HK-2 (cell line): ENCODE measurements around the gene TASP1.
"Not testable (repeated sequence)": the region's sequence is repeated elsewhere in the genome, so short reads cannot be mapped to it uniquely, and the experiment has no call there.

Experiments
- DNase-seq: peaks from one replicate; pipeline ENCODE4 v3.0.0-alpha.2; 2018; ENCODE audit not compliant: unreplicated experiment

Gene TASP1

GRCh38 chr20:13397300-13397724 lies 241.4 kb downstream of the TASP1 start:
- no peak for DNase-seq

- DNase-seq: no peak
These were observed 241.9 kb downstream of the TASP1 start for GRCh38 chr20:13396826-13397225.

GRCh38 chr20:13396022-13396421 lies 242.7 kb downstream of the TASP1 start:
- no peak for DNase-seq

GRCh38 chr20:13395232-13395631 lies 243.5 kb downstream of the TASP1 start:
- no peak for DNase-seq

- no peak for DNase-seq
These were observed 246.3 kb downstream of the TASP1 start for GRCh38 chr20:13392391-13392790.

GRCh38 chr20:13389115-13389514 lies 249.6 kb downstream of the TASP1 start:
- DNase-seq: no peak

GRCh38 chr20:13384132-13384531 lies 254.6 kb downstream of the TASP1 start:
- no peak for DNase-seq

- no peak for DNase-seq
These were observed 255.9 kb downstream of the TASP1 start for GRCh38 chr20:13382786-13383185.

GRCh38 chr20:13380497-13381229 lies 258.1 kb downstream of the TASP1 start:
- not testable (repeated sequence) for DNase-seq

- no peak for DNase-seq
These were observed 265.3 kb downstream of the TASP1 start for GRCh38 chr20:13373400-13373799.

- DNase-seq: no peak
These were observed 274.2 kb downstream of the TASP1 start for GRCh38 chr20:13364278-13365170.

GRCh38 chr20:13363473-13363872 lies 275.3 kb downstream of the TASP1 start:
- no peak for DNase-seq

- not testable (repeated sequence) for DNase-seq
These were observed 276.6 kb downstream of the TASP1 start for GRCh38 chr20:13362165-13362564.

- not testable (repeated sequence) for DNase-seq
These were observed 279.8 kb downstream of the TASP1 start for GRCh38 chr20:13358936-13359335.

GRCh38 chr20:13357782-13358181 lies 280.9 kb downstream of the TASP1 start:
- DNase-seq: not testable (repeated sequence)

- no peak for DNase-seq
These were observed 282.1 kb downstream of the TASP1 start for GRCh38 chr20:13356591-13356990.

- no peak for DNase-seq
These were observed 282.7 kb downstream of the TASP1 start for GRCh38 chr20:13355941-13356486.

- DNase-seq: no peak
These were observed 283.3 kb downstream of the TASP1 start for GRCh38 chr20:13355411-13355810.

GRCh38 chr20:13353261-13353945 lies 285.3 kb downstream of the TASP1 start:
- no peak for DNase-seq

GRCh38 chr20:13349235-13349604 lies 289.5 kb downstream of the TASP1 start:
- DNase-seq: no peak

GRCh38 chr20:13348311-13349234 lies 290.2 kb downstream of the TASP1 start:
- DNase-seq: no peak
